ENCODE results near the gene PREX1.

GRCh38 chr20:48595495-48596333 is 232.1 kb downstream of the PREX1 start:
- no peak for TF ChIP-seq CTCF (IDR thresholded peaks at IDR 0.05)
- TF ChIP-seq POLR2A (IDR thresholded peaks at IDR 0.05): no peak
- no peak for TF ChIP-seq EP300 (IDR thresholded peaks at IDR 0.05)

All from ovary (tissue), 3 donors.